IPS DF 4.7 (cell line): ENCODE data around the gene PRKCA.

Experiments used
- DNase-seq: peaks from one replicate; pipeline ENCODE4 v3.0.0-alpha.2; 2013; ENCODE audit warnings: low spot score; ENCODE audit errors: extremely low read depth

Gene PRKCA

DNA sequence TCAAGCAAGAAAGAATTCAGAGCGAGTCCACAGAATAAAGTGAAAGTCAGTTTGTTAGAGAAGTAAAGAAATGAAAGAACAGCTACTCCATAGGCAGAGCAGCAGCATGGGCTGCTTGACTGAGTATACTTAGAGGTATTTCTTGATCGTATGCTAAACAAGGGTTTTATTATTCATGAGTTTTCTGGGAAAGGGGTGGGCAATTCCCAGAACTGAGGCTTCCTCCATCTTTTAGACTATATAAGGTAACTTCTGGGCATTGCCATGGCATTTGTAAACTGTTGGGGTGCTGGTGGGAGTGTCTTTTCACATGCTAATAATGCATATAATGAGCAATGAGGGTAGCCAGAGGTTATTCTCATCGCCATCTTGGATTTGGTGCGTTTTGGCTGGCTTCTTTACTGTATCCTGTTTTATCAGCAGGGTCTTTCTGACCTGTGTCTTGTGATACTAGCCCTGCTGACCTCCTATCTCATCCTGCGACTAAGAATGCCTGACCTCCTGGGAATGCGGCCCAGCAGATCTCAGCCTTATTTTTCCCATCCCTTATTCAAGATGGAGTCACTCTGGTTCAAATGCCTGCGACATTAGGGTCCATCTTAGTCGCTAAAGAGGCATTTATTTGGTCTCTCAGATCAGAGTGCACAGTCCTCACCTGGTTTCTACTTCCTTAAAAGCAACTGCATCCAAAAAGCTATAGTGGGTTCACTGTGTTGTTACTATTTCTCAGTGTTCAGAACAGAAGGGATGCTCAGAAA is 432.0 kb downstream of the PRKCA start:
- DNase-seq = no peak

DNA sequence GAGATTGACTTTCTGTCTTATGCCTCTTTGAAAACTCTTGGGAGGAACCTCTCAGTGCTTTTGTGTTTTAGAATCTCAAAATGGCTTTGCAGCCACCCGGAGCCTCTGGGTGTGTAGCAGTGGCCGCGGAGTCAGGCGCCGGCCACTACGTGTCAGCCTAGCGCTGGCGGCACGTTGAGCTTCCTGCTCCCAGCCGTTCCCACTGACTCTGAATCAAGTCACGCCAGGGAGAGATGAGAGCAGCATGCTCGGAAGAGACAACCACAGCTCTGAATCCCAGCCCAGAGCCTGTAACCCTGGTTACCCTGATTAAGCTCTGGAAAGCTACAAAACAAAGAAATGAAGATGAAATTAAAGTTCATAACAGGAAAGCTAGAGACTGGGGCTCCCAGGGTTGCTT is 435.1 kb downstream of the PRKCA start:
- no peak for DNase-seq

DNA sequence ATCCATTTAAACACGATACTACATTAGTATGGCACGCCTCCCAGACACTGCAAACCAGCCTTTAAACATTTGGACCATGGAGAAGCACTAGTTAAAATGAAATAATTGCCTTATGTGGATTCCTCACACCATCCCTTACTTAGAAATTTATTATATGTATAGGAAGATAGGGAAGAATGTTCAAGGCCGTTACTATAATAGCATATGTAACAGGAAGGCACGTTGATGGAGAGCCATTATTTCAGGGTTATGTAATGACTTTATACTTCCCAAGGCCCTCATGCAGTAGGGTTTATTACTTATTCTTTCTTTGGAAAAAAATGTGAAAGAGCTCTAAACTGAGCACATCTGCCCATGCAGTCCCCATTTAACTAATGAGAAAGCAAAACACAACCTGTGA is 435.9 kb downstream of the PRKCA start:
- DNase-seq = no peak

DNA sequence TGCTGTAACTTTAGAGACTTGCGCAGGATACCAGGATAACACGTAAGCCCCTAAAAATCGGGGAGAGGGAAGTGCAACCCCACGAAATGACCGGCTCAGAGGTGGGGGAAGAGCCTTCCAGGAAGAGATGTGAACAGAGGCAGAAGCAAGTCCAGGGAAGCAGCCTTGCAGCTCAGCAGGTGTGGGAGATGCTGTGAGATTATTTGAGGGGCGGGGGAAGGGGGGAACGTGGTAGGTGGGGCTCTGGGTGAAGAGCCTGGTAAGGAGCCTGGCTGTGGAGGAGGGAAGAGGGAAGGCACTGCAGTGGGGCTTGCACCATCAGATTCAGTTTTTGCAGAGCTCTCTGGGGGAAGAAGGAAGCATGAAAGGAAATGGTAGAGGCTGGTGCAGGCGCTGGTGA is 437.1 kb downstream of the PRKCA start:
- no peak for DNase-seq

DNA sequence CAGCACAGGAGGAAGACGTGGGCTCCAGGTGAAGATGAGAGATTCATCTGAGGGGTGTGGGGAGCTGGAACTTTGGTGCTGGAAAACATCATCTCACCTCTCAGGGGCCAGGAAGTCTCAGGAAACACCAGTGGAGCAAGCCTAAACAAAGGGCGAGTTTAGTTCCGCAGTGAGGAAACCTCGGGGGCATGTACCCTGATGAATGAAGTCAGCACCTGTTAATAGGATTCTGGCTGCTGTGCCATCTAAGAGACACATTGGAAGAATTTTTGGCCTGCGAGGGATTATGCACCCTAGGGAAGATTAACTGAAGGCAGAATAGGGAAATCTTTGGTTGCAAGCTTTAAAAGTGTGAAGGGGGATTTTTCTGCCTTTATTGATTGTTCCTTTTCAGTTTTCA is 437.8 kb downstream of the PRKCA start:
- no peak for DNase-seq

DNA sequence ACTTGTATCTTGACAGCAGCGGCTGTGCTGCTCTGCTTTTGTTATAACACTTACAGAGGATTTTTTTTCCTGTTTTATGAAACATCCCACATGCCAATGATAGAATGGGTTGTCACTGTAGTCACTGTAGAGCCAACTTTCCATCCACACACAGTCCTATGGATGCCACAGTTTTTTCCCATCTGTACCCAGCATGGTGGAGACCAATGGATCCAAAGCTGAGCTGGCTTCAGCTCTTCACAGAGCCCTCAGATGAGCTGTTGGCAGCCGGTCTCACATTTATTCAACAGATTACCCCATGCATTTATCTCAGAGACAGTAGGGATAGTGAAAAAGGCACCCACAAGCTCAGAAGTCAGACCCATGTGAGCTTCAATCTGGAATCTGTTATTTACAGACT is 441.1 kb downstream of the PRKCA start:
- DNase-seq = no peak

DNA sequence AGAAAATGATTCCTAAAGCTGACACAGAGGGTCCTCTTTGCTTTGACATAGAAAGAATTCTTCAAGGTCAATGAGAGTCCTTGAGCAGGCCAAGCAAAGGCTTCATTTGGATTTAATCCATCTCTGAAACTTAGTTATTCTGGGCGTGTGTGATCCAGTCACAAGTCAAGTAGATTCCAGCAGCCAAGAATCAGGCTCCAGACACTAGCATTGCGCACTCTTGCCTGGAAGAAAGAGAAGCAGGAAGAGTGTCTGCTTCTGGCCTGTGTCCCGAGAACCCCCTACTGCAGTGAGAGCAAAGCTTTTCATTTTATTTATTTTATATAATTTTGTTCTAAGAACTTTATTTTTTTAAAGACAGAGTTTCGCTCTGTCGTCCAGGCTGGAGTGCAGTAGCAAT is 444.3 kb downstream of the PRKCA start:
- DNase-seq = no peak

DNA sequence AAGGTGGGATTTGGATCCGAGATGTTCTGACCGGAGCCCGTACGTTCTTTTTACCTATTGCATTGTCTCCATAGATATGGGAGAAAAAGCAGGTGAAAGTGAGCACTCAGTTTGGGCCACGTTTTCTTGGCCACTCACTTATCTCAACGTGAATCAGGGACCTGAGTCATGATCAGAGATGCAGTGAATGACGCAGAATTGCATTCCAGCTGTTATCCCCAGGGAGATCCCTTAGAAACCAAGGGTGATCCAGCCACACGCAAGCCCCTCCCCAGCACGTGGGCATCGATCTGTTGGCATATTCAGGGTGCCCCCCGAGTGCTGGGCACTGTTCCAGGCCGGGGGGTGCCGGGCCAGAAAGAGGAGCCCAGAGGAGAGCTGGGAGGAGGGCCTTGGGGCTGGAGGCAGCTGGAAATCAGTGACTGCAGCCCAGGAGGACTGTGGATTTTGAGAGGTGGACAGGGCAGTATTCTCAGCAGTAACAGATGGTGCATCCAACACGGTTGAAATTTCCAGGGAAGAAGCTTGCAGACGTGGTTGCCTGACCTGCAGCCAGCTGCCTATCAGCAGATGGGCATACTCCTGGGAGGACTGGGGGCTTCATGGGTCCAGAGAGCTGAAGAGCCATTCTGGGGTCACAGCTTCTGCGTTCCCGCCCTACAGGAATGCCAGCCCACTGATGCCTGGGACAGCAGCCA is 445.3 kb downstream of the PRKCA start:
- no peak for DNase-seq

DNA sequence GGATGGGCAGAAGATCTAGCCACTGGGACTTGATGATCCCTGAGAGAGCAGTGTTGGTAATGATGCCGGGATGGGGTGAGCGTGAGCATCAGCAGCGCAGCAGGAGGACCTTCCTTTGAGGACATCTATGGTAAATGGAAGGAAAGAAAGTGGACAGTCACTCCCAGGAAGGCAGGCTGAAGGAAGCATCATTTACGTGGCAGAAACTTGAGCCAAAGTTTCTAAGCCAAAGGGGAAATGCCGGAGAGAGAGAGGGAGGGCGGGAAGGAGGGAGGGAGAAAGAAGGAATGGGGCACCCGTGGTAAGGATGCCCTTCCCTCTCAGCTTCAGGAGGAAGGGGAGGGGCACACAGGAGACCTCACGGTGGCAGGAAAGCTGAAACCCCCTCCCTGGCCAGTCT is 446.2 kb downstream of the PRKCA start:
- DNase-seq = no peak

DNA sequence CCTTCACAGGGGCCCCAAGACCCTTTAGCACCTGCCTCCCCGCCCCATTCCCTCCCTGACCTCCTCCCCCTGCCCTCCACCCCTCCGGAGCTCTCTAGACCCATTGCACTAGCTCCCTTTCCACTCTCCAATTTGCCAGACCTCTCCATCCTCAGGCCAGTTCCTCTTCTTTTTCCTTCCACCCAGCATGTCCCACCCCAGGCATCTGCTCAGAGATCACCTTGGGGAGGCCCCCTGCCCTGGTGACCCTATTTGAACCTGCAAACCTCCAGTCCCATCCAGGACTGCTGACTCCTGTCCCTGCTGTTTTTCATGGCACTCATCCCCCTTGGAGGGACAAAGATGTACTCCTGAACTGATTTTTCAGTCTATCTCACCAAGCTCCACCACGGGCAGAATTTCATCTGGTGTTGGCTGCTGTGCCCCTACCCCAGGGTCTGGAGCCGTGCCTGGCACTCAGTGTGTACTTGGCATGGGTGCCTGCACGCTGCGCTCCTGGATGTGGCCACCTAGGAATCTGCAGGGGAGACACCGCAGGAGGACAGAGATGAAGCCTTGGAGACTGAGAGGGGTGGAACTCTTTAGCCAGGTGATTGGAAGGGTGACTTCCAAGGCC is 446.9 kb downstream of the PRKCA start:
- DNase-seq = no peak

DNA sequence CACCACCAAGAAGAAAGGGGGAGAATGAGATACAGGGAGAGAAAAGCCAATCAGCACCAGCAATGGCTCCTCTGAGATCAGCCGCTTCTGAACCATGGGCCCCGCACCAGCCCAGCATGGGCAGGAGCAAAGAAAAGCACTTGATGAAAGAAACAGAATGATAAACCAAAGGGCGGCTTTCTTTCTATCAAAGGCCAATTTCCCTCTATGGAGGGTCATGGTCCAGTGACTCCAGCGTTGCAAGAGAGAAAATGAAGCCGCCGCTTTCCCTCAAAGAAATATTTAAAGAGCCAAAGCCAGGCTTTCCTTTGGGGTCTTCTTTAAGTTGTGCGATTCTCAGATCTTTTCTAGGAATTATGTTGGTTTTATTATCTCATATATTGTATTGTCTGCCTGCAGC is 447.7 kb downstream of the PRKCA start:
- DNase-seq = no peak

DNA sequence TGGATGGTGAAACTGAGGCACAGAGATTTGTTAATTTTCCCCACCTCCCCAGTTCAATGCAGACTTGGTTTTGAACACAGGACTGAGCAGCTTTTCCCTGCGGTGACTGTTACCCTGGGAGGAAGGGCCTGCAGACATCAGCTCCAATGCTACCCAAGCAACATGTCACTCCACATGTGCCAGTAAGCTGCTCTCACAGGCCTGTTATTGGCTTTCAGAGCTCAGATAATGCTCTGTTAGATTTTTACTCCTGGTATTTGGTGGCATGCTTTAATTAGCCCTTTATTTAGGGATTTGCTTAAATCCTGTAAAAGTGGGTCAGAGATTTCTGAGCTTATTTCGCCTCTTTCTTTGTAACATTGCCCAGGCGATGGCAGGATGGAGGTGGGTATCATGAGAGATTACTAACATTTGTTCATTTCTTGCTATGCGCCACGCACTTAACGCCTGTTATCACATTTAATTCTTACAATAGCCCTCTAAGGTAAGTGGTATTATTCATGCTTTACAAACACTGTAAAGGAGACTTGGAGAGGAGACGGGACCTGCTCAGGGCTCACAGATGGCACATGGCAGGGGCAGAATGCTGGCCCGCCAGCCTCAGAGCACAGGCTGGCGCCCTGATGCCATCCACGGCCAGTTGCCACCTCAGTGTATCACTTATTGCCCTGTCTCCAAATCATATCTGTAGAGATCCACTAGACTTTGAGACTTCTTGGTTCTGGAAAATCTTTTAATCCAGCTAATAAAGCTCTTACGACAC is 448.5 kb downstream of the PRKCA start:
- DNase-seq = no peak

DNA sequence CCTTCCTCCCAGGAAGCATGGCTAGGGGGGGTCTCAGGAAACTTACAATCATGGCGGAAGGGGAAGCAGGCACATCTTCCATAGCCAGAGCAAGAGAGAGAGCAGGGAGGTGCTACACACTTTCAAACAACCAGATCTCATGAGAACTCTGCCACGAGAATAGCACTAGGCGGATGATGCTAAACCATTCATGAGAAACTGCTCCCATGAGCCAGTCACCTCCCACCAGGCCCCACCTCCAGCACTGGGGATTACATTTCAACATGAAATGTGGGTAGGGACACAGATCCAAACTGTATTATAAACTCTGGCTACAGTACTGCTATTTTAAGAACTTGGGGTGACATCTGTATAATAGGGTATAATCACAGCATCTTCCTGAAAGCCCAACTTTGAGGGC is 449.4 kb downstream of the PRKCA start:
- DNase-seq = no peak

DNA sequence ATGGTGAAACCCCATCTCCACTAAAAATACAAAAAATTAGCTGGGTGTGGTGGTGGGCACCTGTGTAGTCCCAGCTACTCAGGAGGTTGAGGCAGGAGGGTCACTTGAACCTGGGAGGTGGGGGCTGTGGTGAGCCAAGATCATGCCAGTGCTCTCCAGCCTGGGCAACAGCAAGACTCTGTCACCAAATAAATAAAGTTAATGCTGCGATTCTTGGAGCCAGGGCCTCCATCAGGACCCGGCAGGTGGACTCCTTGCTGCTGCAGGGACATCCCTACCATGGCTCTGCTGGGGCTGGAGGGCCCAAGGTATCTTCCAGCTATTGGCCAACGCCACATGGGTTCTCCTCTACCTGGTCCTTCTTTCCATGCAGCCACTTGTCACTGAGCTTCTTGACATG is 450.0 kb downstream of the PRKCA start:
- no peak for DNase-seq

DNA sequence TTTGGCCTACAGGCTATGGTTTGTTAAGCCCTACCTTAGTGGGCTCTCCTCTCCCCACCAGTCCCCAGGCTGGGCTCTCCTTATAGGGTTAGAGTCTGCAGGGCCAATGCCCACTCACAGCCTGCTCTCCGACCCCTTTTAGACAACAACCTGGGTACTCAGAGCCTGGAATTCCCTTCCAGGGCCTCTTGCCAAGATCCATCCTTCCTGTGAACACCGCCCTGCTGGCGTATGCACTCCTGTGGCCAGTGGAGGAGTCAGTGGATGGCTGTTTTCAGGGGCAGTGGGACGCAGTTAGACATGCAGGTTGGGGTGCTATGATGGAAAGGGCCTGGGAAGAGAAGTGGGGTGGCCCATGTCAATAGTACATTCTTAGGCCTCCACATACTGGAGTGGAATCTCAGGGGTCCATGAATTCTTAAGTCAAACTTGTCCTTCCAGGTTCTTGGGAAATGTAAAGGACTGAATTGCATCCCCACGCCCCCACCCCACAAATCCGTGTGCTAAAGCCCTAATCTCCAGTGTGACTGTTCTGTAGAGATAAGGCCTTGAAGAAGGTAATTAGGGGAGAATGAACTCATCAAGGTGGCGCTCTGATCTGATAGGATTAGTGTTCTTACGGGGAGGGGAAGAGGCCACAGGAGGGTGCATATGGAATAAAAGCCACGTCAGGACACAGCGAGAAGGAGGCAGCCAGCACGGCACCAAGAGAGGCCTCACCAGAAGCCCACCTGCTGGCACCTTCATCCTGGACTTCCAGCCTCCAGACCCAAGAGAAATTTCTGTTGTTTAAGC is 450.9 kb downstream of the PRKCA start:
- no peak for DNase-seq

DNA sequence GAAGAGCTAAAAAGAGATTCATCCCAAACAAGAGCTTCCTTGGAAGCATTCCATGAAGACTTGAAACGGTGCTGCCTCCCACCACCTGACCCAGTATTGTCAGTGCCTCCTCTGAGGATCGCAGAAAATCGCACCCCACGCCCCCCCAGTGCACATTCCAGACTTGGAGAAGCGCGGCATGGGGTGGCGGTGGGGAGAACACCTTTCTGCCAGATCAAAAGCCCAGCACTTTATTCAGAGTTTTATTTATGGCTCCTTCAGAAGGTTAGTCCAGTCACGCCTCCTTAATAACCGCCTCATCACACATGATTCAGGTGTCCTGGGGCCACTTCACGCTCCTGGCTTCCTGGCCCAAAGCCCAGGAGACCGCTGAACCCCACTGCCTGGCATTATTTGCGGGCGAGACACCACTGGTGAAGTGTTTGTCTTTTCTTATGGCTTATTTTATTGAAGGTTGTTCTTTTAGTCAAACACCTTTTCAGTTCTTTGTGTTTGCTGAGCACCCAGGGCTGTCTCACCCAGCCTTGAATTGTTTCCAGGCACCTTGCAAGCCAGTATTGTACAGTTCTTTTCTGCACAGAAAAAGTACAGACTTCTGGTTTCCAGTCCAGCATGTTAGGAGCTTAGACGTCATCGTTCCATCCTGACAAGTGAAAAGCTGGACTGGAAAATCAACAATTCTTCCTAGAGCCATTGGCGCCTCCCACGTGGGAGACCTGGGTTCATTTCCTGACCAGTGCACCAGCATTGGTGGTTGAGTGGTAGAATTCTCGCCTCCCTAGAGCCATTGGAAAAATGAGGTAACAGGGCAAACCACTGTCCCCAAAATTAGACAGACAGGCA is 452.9 kb downstream of the PRKCA start:
- no peak for DNase-seq

DNA sequence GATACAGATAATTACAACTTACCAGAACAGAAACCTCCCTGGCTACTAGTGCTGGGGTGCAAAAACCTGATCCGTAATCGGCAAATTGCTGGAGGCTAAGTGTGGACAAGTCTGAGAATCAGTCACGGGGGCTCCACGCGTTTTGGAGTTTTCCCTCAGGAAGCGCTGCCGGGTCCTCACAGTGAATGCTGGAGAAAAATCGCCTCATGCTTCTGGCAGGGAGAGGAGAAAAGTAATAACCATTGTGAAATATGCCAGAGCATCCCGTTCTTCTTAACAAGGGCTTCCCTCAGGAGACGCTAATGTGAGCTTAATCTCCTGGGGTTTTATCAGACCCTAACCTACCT is 453.5 kb downstream of the PRKCA start:
- no peak for DNase-seq

DNA sequence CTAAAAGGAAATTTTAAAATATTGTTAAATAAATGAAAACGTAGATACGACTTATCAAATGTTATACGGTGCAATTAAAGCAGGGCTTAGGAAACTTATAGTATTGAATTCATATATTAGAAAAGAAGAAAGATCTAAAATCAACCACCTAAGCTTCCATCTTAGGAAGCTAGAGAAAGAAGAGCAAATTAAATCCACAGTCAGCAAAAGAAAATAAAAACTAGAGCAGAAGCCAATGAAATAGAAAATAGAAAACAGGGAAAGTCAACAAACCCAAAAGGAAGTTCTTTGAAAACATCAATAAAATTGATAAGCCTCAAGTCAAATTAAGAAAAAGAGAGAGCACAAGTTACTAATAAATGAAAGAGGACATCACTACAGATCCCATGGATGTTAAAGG is 457.9 kb downstream of the PRKCA start:
- DNase-seq = no peak

DNA sequence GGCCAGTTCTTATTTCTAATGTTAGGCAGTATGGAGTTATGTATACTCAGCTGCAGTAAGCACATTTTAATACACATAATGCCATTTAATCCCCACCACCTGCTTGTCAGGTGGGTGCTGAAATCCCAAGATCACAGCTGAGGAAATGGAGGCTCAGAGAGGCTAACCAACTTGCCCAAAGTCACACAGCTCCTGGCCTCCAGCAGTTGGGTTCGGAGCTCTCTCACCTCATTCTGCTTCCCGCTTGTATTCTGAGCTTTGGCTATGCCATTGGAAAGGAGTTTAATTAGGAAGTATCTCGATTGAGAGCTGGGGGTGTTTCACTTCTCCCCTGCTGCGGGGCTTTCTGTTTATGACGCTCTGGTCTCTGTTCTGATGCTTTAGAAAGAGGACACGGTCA is 459.9 kb downstream of the PRKCA start:
- DNase-seq = no peak

DNA sequence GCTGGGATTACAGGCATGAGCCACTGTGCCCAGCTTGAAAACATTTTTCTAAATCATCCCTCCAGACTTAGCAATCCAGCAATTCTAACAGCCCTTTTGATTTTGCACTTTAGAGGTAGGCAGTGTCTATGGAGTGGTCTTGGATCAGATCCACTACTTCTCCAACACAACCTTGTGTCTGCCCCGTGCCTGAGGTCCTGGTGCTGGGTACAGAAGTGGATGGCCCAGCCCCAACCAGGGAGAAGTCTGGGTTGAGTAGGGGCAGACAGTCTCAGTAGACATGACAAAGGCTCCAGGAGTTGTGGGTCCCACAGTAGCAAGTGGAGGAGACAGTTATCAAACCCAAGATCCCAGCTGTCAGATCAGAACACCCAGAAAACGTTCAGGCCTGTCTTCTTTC is 460.6 kb downstream of the PRKCA start:
- DNase-seq = no peak
